GM12864 (cell line): ENCODE measurements around the gene PSMA4.
"Not testable (repeated sequence)": the region's sequence is repeated elsewhere in the genome, so short reads cannot be mapped to it uniquely, and the experiment has no call there.

Experiments used
- DNase-seq: peaks from one replicate; pipeline ENCODE4 v3.0.0-alpha.2; 2011; ENCODE audit warnings: low read depth
- H3K4me3 ChIP-seq: 2 replicates; pipeline ENCODE4 v1.5.1; 2011; ENCODE audit warnings: mild to moderate bottlenecking, low read depth, low read length, control low read depth
- CTCF ChIP-seq: IDR thresholded peaks from 2 replicates; pipeline ENCODE4 v1.5.1; 2011; ENCODE audit warnings: low read depth, mild to moderate bottlenecking, moderate library complexity, low read length, control low read depth, inconsistent platforms; ENCODE audit errors: missing control alignments

The PSMA4 gene

GRCh38 chr15:78508272-78508671 lies 32.0 kb upstream of the PSMA4 start:
- TF ChIP-seq CTCF: no peak
- H3K4me3 ChIP-seq: peak overlapping the region; percentile 71; the same call in 1 of the 2 replicates
- no peak for DNase-seq

DNA sequence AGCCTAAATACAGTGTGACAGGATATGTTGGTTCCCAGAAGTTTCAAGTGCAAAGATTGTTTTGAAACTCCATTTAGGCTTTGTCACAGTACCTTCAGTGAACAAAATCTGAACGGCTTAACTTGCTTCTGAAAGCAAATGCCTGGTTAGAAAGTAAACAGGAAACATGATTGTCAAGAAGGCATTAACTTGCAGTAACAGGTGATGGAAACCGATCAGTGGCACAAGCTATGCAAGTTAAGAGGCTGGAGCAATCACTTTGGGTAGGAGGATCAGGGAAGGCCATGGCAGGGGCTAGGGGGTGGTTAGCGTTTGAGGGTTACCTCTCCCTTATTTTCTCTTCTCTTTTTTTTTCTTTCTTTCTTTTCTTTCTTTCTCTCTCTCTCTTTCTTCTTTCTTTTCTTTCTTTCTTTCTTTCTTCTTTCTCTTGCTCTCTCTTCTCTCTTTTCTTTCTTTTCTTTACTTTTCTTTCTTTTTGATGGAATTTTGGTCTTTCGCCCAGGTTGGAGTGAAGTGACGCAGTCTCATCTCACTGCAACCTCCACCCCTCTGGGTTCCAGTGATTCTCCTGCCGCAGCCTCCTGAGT lies 30.4 kb upstream of the PSMA4 start:
- TF ChIP-seq CTCF: no peak
- DNase-seq: no peak
- no peak overlapping the region for H3K4me3 ChIP-seq

DNA sequence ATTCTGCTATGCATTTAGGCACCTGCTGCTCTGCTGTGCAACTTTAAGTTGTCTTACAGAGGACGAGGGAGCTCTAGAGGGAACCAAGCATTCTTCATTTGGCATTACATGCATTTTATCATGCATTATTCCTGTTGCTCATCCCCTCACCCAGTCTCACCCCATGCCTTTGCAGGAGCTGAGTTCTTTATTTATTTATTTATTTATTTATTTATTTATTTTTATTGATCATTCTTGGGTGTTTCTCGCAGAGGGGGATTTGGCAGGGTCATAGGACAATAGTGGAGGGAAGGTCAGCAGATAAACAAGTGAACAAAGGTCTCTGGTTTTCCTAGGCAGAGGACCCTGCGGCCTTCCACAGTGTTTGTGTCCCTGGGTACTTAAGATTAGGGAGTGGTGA lies 20.2 kb upstream of the PSMA4 start:
- not testable (repeated sequence) for DNase-seq, H3K4me3 ChIP-seq

- no peak overlapping the region for H3K4me3 ChIP-seq
- no peak for TF ChIP-seq CTCF
- DNase-seq: no peak
These were observed 16.0 kb upstream of the PSMA4 start for GRCh38 chr15:78524230-78524629.

GRCh38 chr15:78527325-78527724 lies 12.9 kb upstream of the PSMA4 start:
- TF ChIP-seq CTCF: no peak
- H3K4me3 ChIP-seq: no peak overlapping the region
- no peak for DNase-seq

- no peak for TF ChIP-seq CTCF
- H3K4me3 ChIP-seq: no peak overlapping the region
- no peak for DNase-seq
These were observed 6.9 kb upstream of the PSMA4 start for GRCh38 chr15:78533331-78533730.

DNA sequence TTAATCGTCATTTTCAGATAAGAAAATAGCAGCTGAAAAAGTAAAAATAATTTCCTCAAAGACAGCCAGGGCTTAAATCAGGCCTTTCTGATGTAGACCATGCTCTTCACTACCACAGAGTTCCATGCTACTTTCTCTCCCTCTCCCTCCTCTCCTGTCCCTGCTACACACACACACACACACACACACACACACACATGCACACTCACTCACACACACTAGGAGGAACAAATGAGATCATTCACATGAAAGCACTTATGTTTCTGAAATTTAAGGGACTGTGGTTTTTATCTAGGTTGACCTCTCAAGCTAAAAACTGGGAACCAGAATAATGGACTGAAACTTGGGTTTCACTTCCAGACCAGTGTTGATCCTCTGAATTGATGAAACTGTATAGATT lies 4.1 kb upstream of the PSMA4 start:
- DNase-seq: no peak
- no peak for TF ChIP-seq CTCF
- H3K4me3 ChIP-seq: no peak overlapping the region
